K562 (cell line): ENCODE results near the gene TOX3.

Experiments
- CGGBP1 ChIP-seq: fragments of 250-450 bp; sonication (Bioruptor Pico); IDR thresholded peaks from 2 replicates; pipeline ENCODE4 v1.9.0; 2021; ENCODE audit warnings: mild to moderate bottlenecking
- CTCF ChIP-seq, 3 experiments: IDR thresholded peaks in 2 of 3; conservative IDR thresholded peaks in 1 of 3; 2 replicates each; pipeline ENCODE4 v1.5.1; 2011 to 2012; ENCODE audit warnings: low read length in 3 of 3, mild to moderate bottlenecking in 3 of 3, control low read depth in 2 of 3, improper control_type of control experiment in 1 of 3, inconsistent platforms in 1 of 3, low read depth in 1 of 3, mixed read lengths in 1 of 3, moderate library complexity in 1 of 3; ENCODE audit not compliant: insufficient read depth in 2 of 3
- EZH2 ChIP-seq: IDR thresholded peaks from 2 replicates; pipeline ENCODE4 v1.6.1; 2012; ENCODE audit warnings: low read depth, mild to moderate bottlenecking, inconsistent platforms, low read length, borderline replicate concordance
- KAT8 ChIP-seq: fragments of 450-650 bp; IDR thresholded peaks from 2 replicates; pipeline ENCODE4 v1.6.1; 2016; ENCODE audit warnings: low read depth, mild to moderate bottlenecking
- NFRKB ChIP-seq: fragments of 450-650 bp; IDR thresholded peaks from 2 replicates; pipeline ENCODE4 v1.6.1; 2016; ENCODE audit warnings: low read depth
- PHF20 ChIP-seq: fragments of 450-650 bp; IDR thresholded peaks from 2 replicates; pipeline ENCODE4 v1.6.1; 2018; ENCODE audit not compliant: partially characterized antibody
- SRF ChIP-seq, 2 experiments: fragments of 250-450, 450-650 bp in 1 of 2; sonication (Bioruptor Pico) in 1 of 2; sonication (generic) in 1 of 2; formaldehyde crosslinking; IDR thresholded peaks; 2 replicates each; pipeline versions ENCODE4 v1.5.0 to v1.5.1; 2020 to 2022; ENCODE audit warnings: mild to moderate bottlenecking in 1 of 2, missing genetic modification reagents in 1 of 2
- YY1 ChIP-seq, 3 experiments: IDR thresholded peaks; 2 replicates each; pipeline ENCODE4 v1.6.1; 2011; ENCODE audit warnings: low read length in 2 of 3, mild to moderate bottlenecking in 2 of 3, moderate library complexity in 2 of 3, borderline replicate concordance in 1 of 3, control low read depth in 1 of 3, low read depth in 1 of 3; ENCODE audit not compliant: insufficient read depth in 3 of 3, insufficient replicate concordance in 2 of 3, control insufficient read depth in 1 of 3, insufficient read length in 1 of 3; ENCODE audit errors: extremely low read depth in 1 of 3

GRCh38 chr16:52424591-52424990 lies 122.4 kb downstream of the TOX3 start:
- TF ChIP-seq CGGBP1 (CRISPR knock-in tag) (no peak), EZH2 (no peak), CTCF (IDR thresholded peaks at IDR 0.05 in 2 of 3, conservative IDR thresholded peaks at IDR 0.05 in 1 of 3; ENCODE audit: insufficient read depth in 2 of 3, low read depth in 1 of 3, low read length in 3 of 3) (no peak), NFRKB (no peak), PHF20 (no peak), YY1 (IDR thresholded peaks at IDR 0.05; ENCODE audit: borderline replicate concordance in 1 of 3, control insufficient read depth in 1 of 3, extremely low read depth in 1 of 3, insufficient read depth in 3 of 3, insufficient read length in 1 of 3, insufficient replicate concordance in 2 of 3, low read depth in 1 of 3, low read length in 2 of 3) (no peak), KAT8 (no peak), SRF (CRISPR knock-in tag; IDR thresholded peaks at IDR 0.05) (no peak)
